Measurements from ENCODE around the gene SGPP2.

GRCh38 chr2:222521099-222521498 lies 96.8 kb downstream of the SGPP2 start:
- TF ChIP-seq EZH2 (IDR thresholded peaks at IDR 0.05; ENCODE audit: low read depth) = no peak
- no peak for TF ChIP-seq CTCF (conservative IDR thresholded peaks at IDR 0.05)

Data from PC-9 (cell line).